Stimulated activated CD8-positive, alpha-beta memory T cell treated with anti-CD3 and anti-CD28 coated beads, Interleukin-12 subunit alpha, Interleukin-12 subunit beta, amount 100 ng/mL, for 1 hour (primary cell): Measurements from ENCODE around the gene NEK5.
A peak's percentile ranks its signal among the peaks of the same experiment; 100 is the strongest.

Experiments
- DNase-seq: peaks from one replicate; pipeline ENCODE4 v3.0.0-alpha.2; 2020; ENCODE audit warnings: low read depth

Gene NEK5

GRCh38 chr13:52010890-52011631 is 117.8 kb downstream of the NEK5 start, which contains the start of gene ATP7B:
TSS of gene ATP7B (minus strand) at chr13:52011450. CDS start at chr13:52011337, 113 bp downstream.
- peak; percentile 0 for DNase-seq

DNA sequence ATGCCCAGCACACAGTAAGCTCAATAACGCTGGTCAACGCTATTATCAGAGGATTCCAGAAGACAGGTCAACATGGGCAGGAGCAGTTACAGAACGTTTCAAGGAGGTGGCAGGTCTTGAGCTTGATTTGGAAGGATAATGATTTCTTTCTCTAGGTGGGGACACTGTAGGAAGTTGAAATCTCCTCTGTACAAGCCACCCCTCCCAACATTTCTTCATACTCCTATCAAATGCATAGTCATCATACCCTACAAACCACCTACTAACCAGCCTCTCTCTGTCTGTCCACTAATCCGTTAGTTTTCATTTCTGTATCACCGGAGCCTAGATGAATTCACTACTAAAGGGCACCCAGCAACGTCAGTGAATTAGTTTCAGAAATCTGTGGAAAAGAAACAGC is 118.9 kb downstream of the NEK5 start:
- no peak for DNase-seq

GRCh38 chr13:52006523-52007245 is 122.2 kb downstream of the NEK5 start:
- DNase-seq: no peak

DNA sequence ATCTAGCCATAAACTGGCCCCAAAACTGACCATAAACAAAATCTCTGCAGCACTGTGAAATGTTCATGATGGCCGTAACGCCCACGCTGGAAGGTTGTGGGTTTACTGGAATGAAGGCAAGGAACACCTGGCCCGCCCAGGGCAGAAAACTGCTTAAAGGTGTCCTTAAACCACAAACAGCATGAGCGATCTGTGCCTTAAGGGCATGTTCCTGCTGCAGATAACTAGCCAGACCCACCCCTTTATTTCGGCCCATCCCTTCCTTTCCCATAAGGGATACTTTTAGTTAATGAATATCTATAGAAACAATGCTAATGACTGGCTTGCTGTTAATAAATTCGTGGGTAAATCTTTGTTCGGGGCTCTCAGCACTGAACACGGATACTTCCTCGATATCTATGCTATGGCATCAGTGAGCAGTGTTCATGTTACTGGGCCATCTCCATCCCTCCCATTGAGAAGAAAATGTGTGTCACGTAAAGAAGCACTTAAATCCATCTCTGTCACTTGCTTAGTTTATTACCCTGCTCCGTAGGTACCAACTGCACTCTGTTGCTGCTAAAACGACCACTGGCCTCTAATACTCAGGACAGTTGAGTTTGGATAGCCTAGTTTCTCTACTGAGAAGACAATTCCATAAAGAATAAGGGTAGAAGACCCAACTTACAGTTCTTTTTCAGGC is 122.9 kb downstream of the NEK5 start:
- DNase-seq: no peak

DNA sequence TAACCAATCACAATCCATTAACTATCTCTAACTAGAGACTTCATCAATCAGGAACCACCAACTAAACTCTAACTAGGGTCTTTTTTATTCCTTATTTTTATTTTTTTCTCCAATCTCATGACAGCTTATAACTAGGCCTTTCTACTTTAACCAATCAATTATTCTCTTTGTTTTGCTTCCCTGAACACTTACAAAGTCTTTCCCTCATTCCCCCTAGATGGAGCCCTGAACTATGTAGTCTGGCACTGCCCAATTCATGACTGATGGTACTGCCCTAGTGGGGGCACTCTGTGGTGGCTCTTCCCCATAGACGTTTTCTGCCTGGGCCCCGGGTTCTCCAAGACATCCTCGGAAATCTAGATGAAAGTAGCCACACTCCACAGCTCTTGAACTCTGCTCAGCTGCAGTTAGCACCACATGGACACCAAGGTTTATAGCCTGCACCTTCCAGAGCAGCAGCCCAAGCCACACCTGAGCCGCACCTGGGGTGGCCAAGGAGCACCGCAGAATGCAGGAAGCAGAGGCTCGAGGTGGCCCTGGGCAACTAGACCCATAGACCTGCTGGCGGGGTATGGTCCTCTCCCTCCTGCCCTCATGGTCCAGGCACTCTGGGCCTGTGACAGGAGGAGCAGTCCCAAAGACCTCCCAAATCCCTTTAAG is 124.2 kb downstream of the NEK5 start:
- no peak for DNase-seq

DNA sequence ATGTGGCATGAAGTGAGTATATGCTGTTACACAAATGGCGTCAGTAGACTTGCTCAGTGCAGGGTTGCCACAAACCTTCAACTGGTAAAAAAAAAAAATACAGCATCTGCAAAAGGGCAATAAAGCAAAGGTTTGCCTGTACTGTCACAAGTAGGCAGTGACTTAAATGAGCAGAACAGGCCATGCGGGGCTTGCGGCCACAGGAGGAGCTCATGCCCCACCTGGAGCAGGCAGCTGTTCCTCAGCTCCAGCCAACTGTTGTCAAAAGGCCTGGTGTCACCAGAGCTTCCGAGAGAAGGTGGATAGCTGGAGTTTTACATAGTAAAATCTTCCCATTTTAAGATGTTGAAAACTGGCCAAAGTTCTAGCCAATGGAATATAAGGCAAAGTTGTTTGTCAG is 125.3 kb downstream of the NEK5 start:
- no peak for DNase-seq

- DNase-seq: no peak
Observed at GRCh38 chr13:52002361-52002760, 126.5 kb downstream of the NEK5 start.

DNA sequence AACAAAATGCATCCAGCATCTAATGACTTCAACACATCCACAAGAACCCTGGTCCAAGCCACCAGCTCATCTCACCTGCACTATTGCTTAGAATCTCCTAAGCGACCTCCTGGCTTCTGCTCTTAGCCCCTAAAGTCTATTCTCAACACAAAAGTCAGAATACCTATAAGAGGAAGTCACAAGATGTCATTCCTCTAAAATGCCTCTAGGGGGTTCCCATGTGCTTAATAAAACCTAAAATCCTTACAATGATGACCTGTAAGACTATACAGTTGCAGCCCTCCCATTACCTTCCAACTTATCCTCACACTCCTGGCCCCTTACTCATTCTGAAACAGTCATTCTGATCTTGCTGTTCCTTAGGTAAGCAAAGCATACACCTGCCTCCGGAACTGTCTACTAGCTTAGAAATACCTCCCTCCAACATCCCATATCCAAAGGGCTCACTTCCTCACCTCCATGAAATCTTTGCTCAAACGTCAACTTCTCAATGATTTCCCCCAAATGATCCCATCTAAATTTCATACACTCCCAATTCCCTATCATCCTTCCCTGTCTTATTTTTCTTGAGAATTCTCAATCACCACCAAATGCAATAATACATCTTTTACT is 127.6 kb downstream of the NEK5 start:
- DNase-seq: no peak

- no peak for DNase-seq
Observed at GRCh38 chr13:51999921-52000320, 129.0 kb downstream of the NEK5 start.

GRCh38 chr13:51999510-51999911 is 129.4 kb downstream of the NEK5 start:
- DNase-seq: no peak

DNA sequence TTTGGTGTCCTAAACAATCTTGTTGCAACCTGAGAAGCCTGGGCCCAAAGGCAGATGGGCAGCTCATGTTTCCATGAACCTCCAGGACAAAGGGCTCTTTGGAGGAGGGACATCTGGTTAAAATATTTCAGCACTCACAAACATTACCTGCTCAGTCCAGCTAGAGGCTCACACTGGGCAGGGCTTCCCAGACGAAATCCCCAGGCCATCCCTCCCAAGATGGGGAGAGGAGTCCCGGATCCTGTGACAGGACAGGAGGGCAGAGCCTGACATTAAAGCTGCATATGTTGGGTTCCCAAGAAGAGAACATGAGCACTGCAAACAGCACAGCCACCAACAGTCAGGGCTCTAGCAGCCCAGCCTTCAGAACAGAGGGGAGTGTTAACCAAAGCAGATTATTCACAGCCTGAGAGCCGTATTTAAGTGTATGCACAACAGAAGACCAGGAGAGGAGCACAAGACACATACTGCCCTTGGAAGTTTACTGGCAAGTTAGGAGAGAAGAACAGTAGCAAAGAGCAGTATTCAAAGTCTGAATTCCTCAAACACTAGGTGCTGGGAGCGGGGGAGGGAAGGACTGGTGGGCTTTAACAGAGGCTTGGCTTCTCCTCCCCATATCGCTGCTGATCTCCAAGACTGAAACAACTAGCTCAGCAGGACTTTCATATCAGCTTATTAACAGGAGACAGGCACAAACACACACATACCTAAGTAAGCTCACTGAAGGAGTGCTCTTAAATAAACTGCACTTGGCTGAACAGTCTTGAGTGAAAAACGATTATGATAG is 130.0 kb downstream of the NEK5 start:
- DNase-seq: no peak

DNA sequence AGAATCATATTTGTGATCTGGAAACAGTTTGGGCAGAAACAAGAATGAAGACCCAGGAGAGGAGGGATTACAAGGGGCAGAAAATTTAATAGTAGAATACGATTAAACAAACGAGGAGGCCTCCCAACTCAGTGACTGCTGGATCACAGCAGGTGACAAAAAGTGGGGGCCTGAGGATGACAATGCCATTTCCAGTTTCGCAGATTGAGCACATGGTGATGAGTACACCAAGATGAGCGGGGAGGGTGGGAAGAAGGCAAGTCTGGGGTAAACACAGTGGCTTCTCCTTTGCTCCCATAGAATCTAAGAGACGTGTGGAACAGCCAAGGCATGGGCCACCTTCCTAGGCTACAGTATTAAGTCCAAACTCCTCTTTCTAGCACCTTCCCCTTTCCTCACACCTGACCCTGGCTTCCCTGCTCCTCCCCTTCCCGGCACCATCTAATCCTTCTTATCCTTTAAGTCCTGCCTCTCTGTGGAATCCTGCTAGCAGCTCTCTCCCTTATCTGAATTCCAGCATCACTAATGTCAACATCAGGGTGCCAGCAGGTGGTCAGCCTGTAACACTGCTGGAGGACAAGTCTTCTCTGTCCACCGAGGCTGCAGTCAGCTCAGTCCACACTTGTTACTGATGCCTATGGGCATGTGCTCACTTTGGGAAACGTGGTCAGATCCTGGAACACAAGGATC is 131.1 kb downstream of the NEK5 start:
- DNase-seq: no peak

DNA sequence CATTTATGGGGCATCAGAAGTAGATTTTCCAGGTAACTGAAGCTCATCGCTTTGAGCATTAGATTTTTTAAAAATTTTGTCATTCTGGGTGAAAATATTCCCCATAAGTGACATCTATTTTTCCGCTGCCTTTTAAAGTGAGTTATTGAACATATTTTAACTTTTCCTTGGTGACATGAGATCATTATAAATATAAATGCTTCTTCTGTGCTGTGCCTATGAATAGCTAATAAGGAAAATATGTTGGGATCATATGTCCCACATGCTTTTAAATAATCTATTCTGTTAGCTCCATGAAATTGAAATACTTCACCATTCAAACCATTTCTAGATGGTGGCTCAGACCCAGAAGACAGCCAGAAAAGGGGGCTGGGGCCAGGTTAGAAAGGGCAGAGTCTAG is 131.7 kb downstream of the NEK5 start:
- no peak for DNase-seq

DNA sequence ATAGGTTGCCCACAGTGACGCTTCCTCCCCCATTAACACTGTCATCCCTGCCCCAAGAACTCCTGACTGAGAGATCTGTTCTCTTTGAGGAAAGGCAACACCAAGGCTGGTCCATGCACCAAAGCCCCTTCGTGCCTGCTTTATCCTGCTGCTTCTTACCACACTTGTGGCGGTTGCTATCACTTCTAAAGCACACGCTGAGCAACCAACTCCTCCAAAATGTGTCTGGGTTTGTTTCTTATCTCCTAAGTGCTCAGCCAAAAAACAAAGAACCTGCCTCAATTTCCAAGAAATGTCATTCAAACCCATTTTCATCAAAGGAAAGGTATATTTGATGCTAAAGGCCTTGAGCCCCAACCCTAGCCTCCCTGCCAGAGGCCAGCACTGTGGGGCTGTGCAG is 132.2 kb downstream of the NEK5 start:
- no peak for DNase-seq

DNA sequence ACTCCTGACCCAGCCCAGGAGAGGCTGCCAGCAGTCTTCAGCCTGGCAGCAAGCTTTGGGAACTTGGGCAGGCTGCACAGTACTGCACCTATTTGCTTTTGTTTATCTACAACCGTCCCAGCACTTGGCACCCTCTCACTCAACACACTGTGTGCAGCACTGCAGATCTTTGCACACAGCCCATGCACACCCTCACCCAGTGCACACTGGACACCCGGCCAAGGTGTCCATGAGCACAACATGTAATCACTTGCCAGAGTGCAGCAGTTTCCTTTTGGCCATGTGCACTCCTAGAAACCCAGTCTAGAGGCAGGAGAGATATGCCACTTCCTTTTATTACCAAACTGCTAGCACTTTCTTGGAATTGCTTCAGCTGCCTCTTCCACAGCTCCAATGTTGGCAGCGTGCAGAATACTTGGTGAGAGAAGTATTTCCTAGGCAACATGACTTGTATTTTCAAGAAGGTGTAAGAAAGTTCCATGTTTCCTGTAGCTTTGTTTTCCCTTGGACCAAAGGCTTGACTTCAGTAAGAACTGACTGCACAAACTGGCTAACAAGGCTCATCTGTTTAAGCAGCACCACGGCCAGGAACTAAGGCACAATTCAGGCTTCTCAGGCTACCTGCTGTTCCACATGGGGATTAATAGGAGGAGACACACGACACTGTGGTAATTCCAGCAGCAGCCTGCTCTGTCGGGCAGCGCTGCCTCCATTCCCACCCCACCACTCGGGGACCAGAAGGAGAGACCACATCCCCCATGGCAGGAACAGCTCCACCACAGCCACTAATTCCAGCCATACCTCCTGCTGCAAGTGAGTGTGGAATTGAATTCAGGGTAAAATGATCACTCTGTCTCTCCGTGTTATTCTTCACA is 133.0 kb downstream of the NEK5 start:
- DNase-seq: no peak

DNA sequence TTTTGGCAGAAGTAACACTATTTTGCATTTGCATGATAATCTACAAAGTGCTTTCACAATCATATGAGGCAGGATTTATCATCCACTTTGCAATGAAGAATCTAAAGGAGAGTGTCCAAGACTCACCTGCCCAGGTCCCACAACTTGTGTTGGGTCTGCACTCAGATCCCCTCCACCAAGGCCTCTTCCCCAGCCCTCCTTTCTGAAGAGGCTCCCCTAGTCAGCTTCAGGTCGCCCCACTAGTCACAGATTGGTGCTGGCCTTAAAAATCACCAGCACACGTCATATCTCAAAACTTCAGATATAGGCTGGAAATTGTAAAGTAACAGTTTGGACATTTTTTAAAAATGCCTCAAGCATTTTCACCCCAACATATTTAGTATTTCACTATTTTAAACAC is 135.2 kb downstream of the NEK5 start:
- DNase-seq: no peak

DNA sequence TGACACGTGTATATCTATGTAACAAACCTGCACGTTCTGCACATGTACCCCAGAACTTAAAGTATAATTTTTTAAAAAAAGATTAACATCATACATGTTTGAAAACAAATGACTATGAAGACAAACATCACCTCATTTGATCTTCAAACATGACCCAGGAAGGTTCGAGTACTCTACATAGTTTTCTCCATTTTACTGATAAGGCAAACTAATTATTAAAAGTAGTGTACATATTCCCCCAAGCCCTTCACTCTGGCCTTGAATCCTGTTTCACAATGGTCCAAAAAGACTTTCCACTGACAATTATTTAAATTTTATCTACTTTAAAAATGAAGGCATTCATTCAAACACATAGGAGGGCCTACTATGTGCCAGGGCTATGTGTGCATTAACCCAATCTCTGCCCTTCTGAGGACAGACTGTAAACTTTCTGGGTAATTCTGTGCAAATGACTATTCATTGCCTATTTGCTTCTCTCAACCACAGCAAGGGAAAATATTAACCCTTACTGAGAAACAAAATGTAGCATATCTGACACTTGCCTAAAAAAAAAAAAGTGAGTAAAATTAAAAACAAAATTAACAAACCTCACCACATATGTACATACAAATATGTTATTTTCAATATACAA is 139.8 kb downstream of the NEK5 start:
- no peak for DNase-seq
